Measurements from ENCODE around the gene PRAMEF9.
"Not testable (repeated sequence)": the region's sequence is repeated elsewhere in the genome, so short reads cannot be mapped to it uniquely, and the experiment has no call there.

Gene PRAMEF9

DNA sequence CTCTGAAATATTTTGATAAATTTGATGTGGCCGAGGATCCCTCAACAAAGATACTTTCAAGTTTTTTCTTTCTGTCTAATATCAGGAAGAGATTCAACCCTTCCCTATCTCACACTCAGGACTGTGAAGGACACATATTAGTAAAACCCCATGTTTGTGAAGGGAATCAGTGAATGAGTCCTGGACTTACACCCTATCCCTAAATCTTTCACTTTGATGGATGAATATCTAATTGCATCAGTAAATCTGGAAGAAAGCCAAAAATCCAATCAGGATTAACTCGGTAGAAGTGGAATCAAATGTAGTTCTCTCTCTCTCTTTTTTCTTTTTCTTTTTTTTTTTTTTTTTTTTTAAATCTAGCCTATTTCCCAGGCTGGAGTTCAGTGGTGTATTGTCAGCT, at the start of gene PRAMEF9:
Gene PRAMEF9, plus strand, starts transcription at position 301 of the 400 bp plus-strand sequence. CDS start 3,433 bp downstream, outside the sequence.
- H3K4me1 Mint-ChIP-seq (ENCODE audit: low read depth); H3K9me3 Mint-ChIP-seq (ENCODE audit: low read depth); H3K4me3 Mint-ChIP-seq; H3K27me3 Mint-ChIP-seq; H3K27ac Mint-ChIP-seq; H3K36me3 Mint-ChIP-seq: not testable (repeated sequence)

DNA sequence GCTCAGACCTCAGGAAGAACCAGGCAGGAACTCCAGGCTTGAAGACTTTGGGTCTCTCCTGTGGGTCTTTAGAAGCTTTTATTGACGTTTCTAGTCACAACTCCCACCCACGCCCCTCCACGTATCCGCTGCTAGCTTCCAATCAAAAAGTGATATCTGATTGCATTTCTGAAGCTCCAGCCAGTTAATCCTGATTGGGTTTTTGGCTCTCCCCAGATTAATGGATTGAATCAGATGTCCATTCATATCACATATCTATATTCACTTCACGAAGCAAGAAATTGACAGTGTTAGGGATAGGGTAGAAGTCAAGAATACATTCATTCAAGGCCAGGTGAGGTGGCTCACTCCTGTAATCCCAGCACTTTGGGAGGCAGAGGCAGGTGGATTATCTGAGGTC, 15.7 kb upstream of the PRAMEF9 start, which contains the start of gene PRAMEF26:
Gene PRAMEF26, minus strand, starts transcription at position 101 of the 400 bp plus-strand sequence. CDS start 2,914 bp downstream, outside the sequence.
- not testable (repeated sequence) for H3K36me3 Mint-ChIP-seq; H3K4me3 Mint-ChIP-seq; H3K27me3 Mint-ChIP-seq; H3K4me1 Mint-ChIP-seq (ENCODE audit: low read depth); H3K9me3 Mint-ChIP-seq (ENCODE audit: low read depth); H3K27ac Mint-ChIP-seq

DNA sequence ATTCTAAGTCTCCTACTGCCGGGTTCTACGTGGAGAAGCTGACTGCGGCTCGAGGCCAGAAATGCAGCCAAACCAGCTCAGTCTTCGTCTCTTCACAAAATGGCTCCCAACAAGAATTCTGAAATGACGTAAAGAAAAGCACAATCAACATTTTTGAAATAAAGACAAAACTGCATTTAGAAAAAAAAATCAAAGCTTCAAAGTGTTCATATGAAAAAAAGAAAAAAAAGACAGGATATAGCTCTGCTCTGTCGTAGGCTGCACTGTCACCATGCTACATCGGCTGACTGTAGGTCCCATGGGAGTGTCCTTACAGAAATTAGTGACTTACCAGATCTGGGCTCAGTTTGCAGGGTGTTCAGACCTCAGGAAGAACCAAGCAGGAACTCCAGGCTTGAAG, 6.1 kb upstream of the PRAMEF9 start, which contains the start of gene HNRNPCL4:
Gene HNRNPCL4, minus strand, starts transcription at position 101 of the 400 bp plus-strand sequence. CDS start 164 bp downstream, outside the sequence.
- not testable (repeated sequence) for H3K36me3 Mint-ChIP-seq; H3K27ac Mint-ChIP-seq; H3K4me3 Mint-ChIP-seq; H3K9me3 Mint-ChIP-seq (ENCODE audit: low read depth); H3K4me1 Mint-ChIP-seq (ENCODE audit: low read depth); H3K27me3 Mint-ChIP-seq

DNA sequence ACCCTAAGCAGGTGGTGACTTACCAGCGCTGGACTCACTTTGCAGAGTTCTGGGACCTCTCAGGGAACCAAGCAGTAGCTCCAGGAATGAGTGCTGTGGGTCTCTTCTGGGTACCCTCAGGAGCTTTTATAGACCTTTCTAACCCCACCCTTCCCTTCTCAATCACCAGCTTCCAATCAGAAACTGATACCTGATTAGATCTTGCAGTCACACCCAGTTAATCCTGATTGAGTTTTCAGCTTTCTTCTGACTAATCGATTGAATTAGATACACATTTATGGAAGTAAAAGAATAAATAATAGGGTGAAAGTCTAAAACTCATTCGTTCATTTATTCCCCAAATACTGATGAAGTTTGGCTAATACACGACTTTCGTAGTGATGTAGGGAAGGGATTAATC, 29.7 kb downstream of the PRAMEF9 start, which contains the start of gene PRAMEF13:
Gene PRAMEF13, minus strand, starts transcription at position 101 of the 400 bp plus-strand sequence. CDS start 1,820 bp downstream, outside the sequence.
- not testable (repeated sequence) for H3K9me3 Mint-ChIP-seq (ENCODE audit: low read depth); H3K27me3 Mint-ChIP-seq; H3K4me3 Mint-ChIP-seq; H3K27ac Mint-ChIP-seq; H3K4me1 Mint-ChIP-seq (ENCODE audit: low read depth); H3K36me3 Mint-ChIP-seq

DNA sequence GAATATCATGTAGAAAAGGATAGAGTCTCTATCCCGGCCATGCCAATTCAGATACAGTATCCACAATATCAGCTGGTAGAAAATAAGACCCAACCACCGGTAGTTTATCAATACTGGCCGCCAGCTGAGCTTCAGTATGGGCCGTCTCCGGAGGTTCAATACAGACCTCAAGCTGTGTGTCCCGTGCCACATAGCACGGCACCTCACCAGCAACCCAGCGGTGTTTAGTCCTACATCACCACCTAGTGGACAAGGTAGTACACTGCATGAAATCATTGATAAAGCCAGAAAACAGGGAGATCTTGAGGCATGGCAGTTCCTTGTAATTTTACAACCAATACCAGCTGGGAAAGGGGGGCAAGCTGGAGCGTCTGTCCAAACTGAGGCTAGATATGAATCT, 37.1 kb downstream of the PRAMEF9 start:
- not testable (repeated sequence) for H3K9me3 Mint-ChIP-seq (ENCODE audit: low read depth); H3K4me1 Mint-ChIP-seq (ENCODE audit: low read depth); H3K4me3 Mint-ChIP-seq; H3K27me3 Mint-ChIP-seq; H3K27ac Mint-ChIP-seq; H3K36me3 Mint-ChIP-seq

DNA sequence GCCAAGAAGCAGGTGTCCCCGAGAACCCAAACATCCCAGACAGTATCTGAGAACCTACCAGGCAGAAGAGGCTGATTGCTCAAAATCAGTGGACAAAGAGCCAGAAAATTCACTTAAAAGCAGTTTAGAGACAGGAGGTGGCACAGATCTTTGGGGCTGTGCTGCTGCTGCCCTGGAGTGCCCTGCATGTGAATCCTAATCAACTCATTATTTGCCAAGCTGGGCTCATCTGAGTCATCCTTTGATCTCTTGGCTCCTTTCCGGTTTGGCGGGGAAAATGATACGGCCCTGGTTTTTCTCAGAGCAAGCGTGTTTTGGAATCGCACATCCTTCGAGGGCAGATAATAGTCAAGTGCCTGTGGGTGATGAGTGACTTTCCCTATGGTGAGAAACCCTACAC, 45.0 kb downstream of the PRAMEF9 start:
- not testable (repeated sequence) for H3K36me3 Mint-ChIP-seq; H3K9me3 Mint-ChIP-seq (ENCODE audit: low read depth); H3K27ac Mint-ChIP-seq; H3K27me3 Mint-ChIP-seq; H3K4me1 Mint-ChIP-seq (ENCODE audit: low read depth); H3K4me3 Mint-ChIP-seq

DNA sequence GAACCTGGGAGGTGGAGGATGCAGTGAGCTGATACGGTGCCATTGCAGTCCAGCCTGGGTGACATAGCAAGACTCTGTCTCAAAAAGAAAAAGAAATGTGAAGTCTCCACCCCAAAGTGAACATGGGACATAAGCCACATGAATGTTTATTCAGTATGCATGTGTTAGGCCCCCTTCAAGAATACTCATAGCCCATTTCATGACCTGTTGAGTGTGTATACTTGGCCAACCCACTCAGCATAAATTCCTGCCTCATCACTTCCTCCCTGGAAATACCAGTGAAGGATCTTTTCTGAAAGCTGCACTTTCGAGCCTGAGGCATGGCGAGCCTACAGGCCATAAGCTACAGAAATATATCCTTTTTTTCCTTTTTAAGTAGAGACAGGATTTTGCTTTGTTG, 47.6 kb downstream of the PRAMEF9 start:
- H3K27ac Mint-ChIP-seq; H3K4me3 Mint-ChIP-seq; H3K36me3 Mint-ChIP-seq; H3K9me3 Mint-ChIP-seq (ENCODE audit: low read depth); H3K4me1 Mint-ChIP-seq (ENCODE audit: low read depth); H3K27me3 Mint-ChIP-seq: not testable (repeated sequence)

DNA sequence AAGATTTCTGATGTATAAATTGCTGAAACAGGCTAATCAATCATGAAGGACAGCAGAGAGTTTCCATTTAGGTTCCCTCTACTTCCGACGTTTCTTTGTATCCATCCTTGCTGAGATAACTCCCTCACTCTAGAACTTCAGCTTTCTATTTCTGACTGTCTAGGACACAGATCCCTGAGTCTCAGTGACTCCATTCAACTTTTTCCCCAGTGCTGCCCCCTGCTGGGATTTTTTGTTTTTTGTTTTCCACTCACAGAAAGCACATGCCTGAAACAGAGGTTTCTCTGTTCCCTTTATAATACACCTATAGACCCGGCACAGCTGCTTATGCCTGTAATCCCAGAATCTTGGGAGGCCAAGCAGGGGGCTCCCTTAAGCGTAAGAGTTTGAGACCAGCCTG, 51.1 kb downstream of the PRAMEF9 start:
- H3K36me3 Mint-ChIP-seq; H3K27ac Mint-ChIP-seq; H3K27me3 Mint-ChIP-seq; H3K9me3 Mint-ChIP-seq (ENCODE audit: low read depth); H3K4me1 Mint-ChIP-seq (ENCODE audit: low read depth); H3K4me3 Mint-ChIP-seq: not testable (repeated sequence)

DNA sequence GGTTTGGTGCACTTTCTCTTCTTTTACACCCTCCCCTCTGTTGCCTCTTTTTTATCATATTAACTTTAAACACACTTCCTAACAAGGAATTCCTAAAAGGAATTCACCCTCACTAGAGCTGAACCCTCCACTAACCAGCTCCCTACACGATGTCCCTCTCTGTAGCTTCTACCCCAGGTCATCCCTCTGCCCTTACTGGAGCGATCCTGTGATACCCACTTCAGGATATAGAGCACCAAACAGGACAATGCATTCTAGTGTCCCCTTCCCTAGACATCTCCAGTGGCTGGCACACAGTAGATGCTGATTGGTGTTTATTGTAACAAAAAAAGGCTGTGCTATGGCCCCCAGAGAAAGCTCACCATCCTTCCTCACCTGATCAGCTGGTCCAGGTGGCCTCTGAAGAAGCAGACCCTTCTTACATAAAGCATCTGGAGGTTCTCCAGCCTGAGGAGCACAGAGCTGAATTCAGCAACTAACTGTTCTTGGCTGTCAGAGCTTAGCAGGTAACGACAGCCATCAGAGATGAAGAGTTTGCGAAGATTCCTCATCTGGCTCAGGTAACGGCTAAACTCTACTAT, 52.9 kb downstream of the PRAMEF9 start:
- Mint-ChIP-seq H3K4me1 (ENCODE audit: low read depth) (no peaks in the 10 kb centered on the region), H3K4me3 (no peak overlapping the region), H3K9me3 (ENCODE audit: low read depth) (no peaks in the 10 kb centered on the region), H3K36me3 (no peaks in the 10 kb centered on the region), H3K27me3 (peaks cover 2% of the 10 kb centered on the region), H3K27ac (no peak overlapping the region)

DNA sequence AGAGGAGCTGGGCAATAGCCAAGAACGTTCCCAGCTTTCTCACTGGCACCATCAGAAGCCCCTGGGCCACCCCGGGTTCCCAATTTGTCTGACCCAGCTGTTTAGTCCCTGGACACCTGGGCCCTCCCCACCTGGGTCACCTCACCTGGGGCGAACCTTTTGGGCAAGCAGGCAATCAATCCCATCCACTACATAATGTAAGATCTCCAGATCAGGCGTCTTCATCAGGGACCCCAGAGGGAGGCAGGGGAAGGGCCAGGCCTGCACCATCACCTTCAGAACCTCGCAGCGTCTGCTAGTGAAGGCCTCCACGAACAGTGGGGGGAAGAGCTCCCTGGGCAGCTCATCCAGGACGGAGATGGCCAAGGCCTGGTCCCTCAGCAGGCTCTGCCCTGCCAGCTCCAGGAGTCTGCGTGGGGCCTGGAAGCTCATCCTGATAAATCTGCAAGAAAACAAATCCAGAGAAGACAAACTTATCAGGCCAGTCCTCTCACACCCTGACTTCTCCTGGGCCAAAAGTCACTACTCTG, 54.1 kb downstream of the PRAMEF9 start, which contains the start of gene PRAMEF18:
Gene PRAMEF18, minus strand, starts transcription at position 480 of the 530 bp plus-strand sequence. Its CDS starts 48 bp downstream, at position 432.
- not testable (repeated sequence) for H3K27me3 Mint-ChIP-seq; H3K9me3 Mint-ChIP-seq (ENCODE audit: low read depth); H3K4me3 Mint-ChIP-seq; H3K36me3 Mint-ChIP-seq; H3K4me1 Mint-ChIP-seq (ENCODE audit: low read depth); H3K27ac Mint-ChIP-seq

DNA sequence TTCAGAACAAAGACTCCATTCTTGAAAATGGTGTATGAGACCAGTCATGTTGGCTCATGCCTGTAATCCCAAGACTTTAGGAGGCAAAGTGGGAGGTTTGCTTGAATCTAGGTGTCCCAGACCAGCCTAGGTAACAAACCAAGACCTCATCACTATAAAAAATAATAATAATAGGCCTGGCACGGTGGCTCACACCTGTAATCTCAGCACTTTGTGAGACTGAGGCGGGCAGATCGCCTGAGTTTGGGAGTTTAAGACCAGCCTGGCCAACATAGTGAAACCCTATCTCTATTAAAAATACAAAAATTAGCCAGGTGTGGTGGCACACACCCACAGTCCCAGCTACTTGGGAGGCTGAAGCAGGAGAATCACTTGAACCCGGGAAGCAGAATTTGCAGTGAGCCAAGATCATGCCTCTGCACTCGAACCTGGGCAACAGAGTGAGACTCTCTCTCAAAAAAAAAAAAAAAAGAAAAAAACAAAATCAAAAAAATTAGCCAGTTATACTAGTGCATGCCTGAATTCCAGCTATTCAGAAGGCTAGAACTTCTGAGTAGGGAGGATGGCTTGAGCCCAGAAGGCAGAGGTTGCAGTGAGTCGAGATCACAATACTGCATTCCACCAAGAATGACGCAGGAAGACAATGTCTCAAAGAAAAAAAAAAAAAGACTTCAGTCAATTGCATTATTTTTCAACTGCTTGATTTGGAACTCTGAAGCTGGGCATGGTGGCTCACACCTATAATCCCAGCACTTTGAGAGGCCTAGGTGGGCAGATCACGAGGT, 55.8 kb downstream of the PRAMEF9 start:
- H3K36me3 Mint-ChIP-seq; H3K9me3 Mint-ChIP-seq (ENCODE audit: low read depth); H3K27ac Mint-ChIP-seq; H3K4me1 Mint-ChIP-seq (ENCODE audit: low read depth); H3K4me3 Mint-ChIP-seq: not testable (repeated sequence)
- peaks cover 14% of the 10 kb centered on the region for H3K27me3 Mint-ChIP-seq

DNA sequence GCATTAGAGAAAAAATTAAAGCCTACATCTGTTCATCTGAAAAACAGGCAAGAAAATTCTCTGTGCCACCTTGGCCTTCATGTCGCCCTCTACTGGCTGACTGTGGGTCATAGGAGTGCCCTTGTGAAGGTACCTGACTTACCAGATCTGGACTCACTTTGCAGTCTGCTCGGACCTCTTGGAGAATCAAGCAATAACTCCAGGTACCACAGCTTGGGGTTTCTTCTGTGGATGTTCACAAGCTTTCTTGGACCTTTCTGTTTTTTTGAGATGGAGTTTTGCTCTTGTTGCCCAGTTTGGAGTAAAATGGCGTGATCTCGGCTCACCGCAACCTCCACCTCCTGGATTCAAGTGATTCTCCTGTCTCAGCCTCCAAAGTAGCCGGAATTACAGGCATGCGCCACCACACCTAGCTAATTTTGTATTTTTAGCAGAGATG, 56.7 kb downstream of the PRAMEF9 start:
- Mint-ChIP-seq H3K27me3 (peaks cover 14% of the 10 kb centered on the region), H3K27ac (no peak overlapping the region), H3K36me3 (no peaks in the 10 kb centered on the region), H3K9me3 (ENCODE audit: low read depth) (no peaks in the 10 kb centered on the region), H3K4me3 (no peak overlapping the region), H3K4me1 (ENCODE audit: low read depth) (no peaks in the 10 kb centered on the region)
